Activated T-cell treated with anti-CD3 and anti-CD28 coated beads for 1 hour (primary cell): ENCODE results near the gene NTPCR.
A peak's percentile ranks its signal among the peaks of the same experiment; 100 is the strongest.
"Not testable (repeated sequence)": the region's sequence is repeated elsewhere in the genome, so short reads cannot be mapped to it uniquely, and the experiment has no call there.

ENCODE experiments used
- DNase-seq: peaks from one replicate; pipeline ENCODE4 v3.0.0-alpha.2; 2020; ENCODE audit warnings: low read depth

NTPCR gene

GRCh38 chr1:232927166-232927565, 23.2 kb upstream of the NTPCR start:
- not testable (repeated sequence) for DNase-seq

- no peak for DNase-seq
Measured at GRCh38 chr1:232927830-232928505, 22.4 kb upstream of the NTPCR start.

GRCh38 chr1:232932486-232933425, 17.7 kb upstream of the NTPCR start:
- no peak for DNase-seq

GRCh38 chr1:232936941-232937340, 13.5 kb upstream of the NTPCR start:
- DNase-seq, result no peak

- no peak for DNase-seq
Measured at GRCh38 chr1:232937741-232938375, 12.6 kb upstream of the NTPCR start.

GRCh38 chr1:232938926-232939325, 11.5 kb upstream of the NTPCR start:
- no peak for DNase-seq

GRCh38 chr1:232939748-232940147, 10.7 kb upstream of the NTPCR start:
- no peak for DNase-seq

GRCh38 chr1:232940262-232940661, 10.1 kb upstream of the NTPCR start:
- DNase-seq, result no peak

- DNase-seq, result no peak
Measured at GRCh38 chr1:232942413-232943294, 7.8 kb upstream of the NTPCR start.

- DNase-seq, result no peak
Measured at GRCh38 chr1:232943679-232944252, 6.6 kb upstream of the NTPCR start.

- DNase-seq, result no peak
Measured at GRCh38 chr1:232944347-232944746, 6.1 kb upstream of the NTPCR start.

GRCh38 chr1:232949636-232950196, 695 bp upstream of the NTPCR start:
- no peak for DNase-seq

- DNase-seq, result peak; percentile 6
Measured at GRCh38 chr1:232951180-232951579, 769 bp downstream of the NTPCR start.

GRCh38 chr1:232951605-232952004, 1.2 kb downstream of the NTPCR start:
- no peak for DNase-seq

- DNase-seq, result peak; percentile 5
Measured at GRCh38 chr1:232952514-232953499, 2.4 kb downstream of the NTPCR start.

GRCh38 chr1:232954594-232955365, 4.4 kb downstream of the NTPCR start:
- no peak for DNase-seq

GRCh38 chr1:232956081-232956480, 5.7 kb downstream of the NTPCR start:
- DNase-seq, result no peak

- DNase-seq, result no peak
Measured at GRCh38 chr1:232958067-232958466, 7.7 kb downstream of the NTPCR start.
